GM12872 (cell line): Measurements from ENCODE around the gene PRM3.

ENCODE experiments used
- TF ChIP-seq, protein P1 (sequence below): IDR thresholded peaks from 3 replicates; pipeline ENCODE4 v1.5.1; 2011; ENCODE audit warnings: low read depth, mild to moderate bottlenecking, low read length, moderate library complexity; ENCODE audit not compliant: insufficient read depth

The PRM3 gene

GRCh38 chr16:11309895-11310633 is 36.6 kb upstream of the PRM3 start:
- TF ChIP-seq, protein P1, sequence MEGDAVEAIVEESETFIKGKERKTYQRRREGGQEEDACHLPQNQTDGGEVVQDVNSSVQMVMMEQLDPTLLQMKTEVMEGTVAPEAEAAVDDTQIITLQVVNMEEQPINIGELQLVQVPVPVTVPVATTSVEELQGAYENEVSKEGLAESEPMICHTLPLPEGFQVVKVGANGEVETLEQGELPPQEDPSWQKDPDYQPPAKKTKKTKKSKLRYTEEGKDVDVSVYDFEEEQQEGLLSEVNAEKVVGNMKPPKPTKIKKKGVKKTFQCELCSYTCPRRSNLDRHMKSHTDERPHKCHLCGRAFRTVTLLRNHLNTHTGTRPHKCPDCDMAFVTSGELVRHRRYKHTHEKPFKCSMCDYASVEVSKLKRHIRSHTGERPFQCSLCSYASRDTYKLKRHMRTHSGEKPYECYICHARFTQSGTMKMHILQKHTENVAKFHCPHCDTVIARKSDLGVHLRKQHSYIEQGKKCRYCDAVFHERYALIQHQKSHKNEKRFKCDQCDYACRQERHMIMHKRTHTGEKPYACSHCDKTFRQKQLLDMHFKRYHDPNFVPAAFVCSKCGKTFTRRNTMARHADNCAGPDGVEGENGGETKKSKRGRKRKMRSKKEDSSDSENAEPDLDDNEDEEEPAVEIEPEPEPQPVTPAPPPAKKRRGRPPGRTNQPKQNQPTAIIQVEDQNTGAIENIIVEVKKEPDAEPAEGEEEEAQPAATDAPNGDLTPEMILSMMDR: no peak

- TF ChIP-seq, protein P1: no peak
Measured at GRCh38 chr16:11308493-11309283, 35.3 kb upstream of the PRM3 start.

GRCh38 chr16:11307639-11308492 is 34.4 kb upstream of the PRM3 start:
- TF ChIP-seq, protein P1: no peak

DNA sequence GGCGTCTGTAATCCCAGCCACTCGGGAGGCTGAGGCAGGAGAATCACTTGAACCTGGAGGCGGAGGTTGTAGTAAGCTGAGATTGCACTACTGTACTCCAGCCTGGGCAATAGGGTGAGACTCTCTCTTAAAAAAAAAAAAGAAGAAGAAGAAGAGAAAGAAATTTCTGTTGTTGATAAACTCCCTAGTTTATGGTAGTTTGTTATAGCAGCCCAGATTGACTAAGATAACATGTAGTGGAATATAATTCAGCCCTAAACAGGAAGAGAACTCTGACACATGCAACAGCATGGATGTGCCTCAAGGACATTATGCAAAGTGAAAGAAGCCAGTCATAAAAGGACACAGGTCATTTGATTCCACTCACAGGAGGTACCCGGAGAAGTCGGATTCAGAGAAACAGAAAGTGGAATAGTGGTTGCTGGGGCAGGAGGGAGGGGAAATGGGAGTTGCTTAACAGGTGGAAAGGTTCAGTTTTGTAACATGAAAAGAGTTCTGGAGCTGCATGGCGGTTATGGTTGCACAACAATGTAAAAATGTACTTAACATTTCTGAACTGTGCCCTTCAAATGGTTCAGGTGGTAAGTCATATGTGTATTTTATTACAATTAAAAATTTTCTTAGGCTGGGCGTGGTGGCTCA is 33.7 kb upstream of the PRM3 start:
- TF ChIP-seq, protein P1: no peak

GRCh38 chr16:11306381-11306780 is 33.0 kb upstream of the PRM3 start:
- TF ChIP-seq, protein P1: no peak

GRCh38 chr16:11303405-11304138 is 30.1 kb upstream of the PRM3 start:
- TF ChIP-seq, protein P1: no peak
